IMR-90 (cell line): Measurements from ENCODE around the gene DHRSX. TPM values are rescaled to one million over a fixed set of nuclear protein-coding genes. Genes with fewer than 3 reads are reported as not detected.

Experiments
- ATAC-seq: fragments of 200-7000 bp; cut with Tn5 transposase; 2 replicates; pipeline ENCODE4 v1.9.1; 2020; ENCODE audit warnings: low read depth, mild to moderate bottlenecking, moderate library complexity
- BruUV-seq: library from RNA; stranded (reverse); fragments of 400-500 nt; replicated peaks from 2 replicates; lab custom pipeline; 2021; lab: Mats Ljungman, UMichigan
- CTCF ChIA-PET: fragments of 300-600 bp; formaldehyde crosslinking; extraction: SDS; loops from one replicate; lab custom pipeline; 2021; ENCODE audit warnings: antibody characterized with exemption; lab: Yijun Ruan, JAX
- POLR2A ChIA-PET: fragments of 300-600 bp; sonication (Branson Sonifier 250); formaldehyde crosslinking; loops from one replicate; lab custom pipeline; 2022; ENCODE audit warnings: antibody characterized with exemption; ENCODE audit not compliant: unreplicated experiment; lab: Charles Lee
- DNase-seq: peaks from one replicate; pipeline ENCODE4 v3.0.0; 2013
- H2AFZ ChIP-seq: replicated peaks from 2 replicates; pipeline ENCODE3; 2013; ENCODE audit warnings: low read length, mild to moderate bottlenecking; ENCODE audit not compliant: poor library complexity
- H2AK5ac ChIP-seq: 2 replicates; pipeline ENCODE4 v1.6.1; 2013; ENCODE audit warnings: low read depth, low read length, inconsistent platforms
- H2AK9ac ChIP-seq: replicated peaks from 2 replicates; pipeline ENCODE3; 2013; ENCODE audit warnings: mild to moderate bottlenecking, low read depth, low read length, moderate library complexity; ENCODE audit not compliant: poor library complexity
- H2BK120ac ChIP-seq: 2 replicates; pipeline ENCODE4 v1.6.1; 2013; ENCODE audit warnings: low read depth, low read length, inconsistent platforms
- H2BK15ac ChIP-seq: 3 replicates; pipeline ENCODE4 v1.6.1; 2013; ENCODE audit warnings: low read depth, low read length, inconsistent platforms
- H2BK20ac ChIP-seq: 2 replicates; pipeline ENCODE4 v1.6.1; 2013; ENCODE audit warnings: low read depth, mild to moderate bottlenecking, inconsistent platforms, low read length, moderate library complexity
- H2BK5ac ChIP-seq: 2 replicates; pipeline ENCODE4 v1.6.1; 2013; ENCODE audit warnings: mild to moderate bottlenecking, low read depth, low read length, inconsistent platforms; ENCODE audit not compliant: poor library complexity, severe bottlenecking
- H3K14ac ChIP-seq: replicated peaks from 2 replicates; pipeline ENCODE4 v1.6.1; 2013; ENCODE audit warnings: low read depth, low read length, inconsistent platforms
- H3K18ac ChIP-seq: 2 replicates; pipeline ENCODE4 v1.6.1; 2013; ENCODE audit warnings: low read depth, low read length, control low read depth
- H3K23ac ChIP-seq: 2 replicates; pipeline ENCODE4 v1.6.1; 2013; ENCODE audit warnings: low read depth, low read length, inconsistent platforms
- H3K27ac ChIP-seq: 2 replicates; pipeline ENCODE4 v1.5.1; 2013; ENCODE audit warnings: mild to moderate bottlenecking, control low read depth, low read length; ENCODE audit not compliant: insufficient read depth
- H3K27me3 ChIP-seq: 2 replicates; pipeline ENCODE4 v1.6.1; 2013; ENCODE audit warnings: low read length; ENCODE audit not compliant: control insufficient read depth, insufficient read depth
- H3K36me3 ChIP-seq: 2 replicates; pipeline ENCODE4 v1.6.1; 2013; ENCODE audit warnings: low read length, mixed read lengths; ENCODE audit not compliant: control insufficient read depth, insufficient read depth
- H3K4ac ChIP-seq: 2 replicates; pipeline ENCODE4 v1.6.1; 2013; ENCODE audit warnings: low read depth, low read length, inconsistent platforms
- H3K4me1 ChIP-seq: 2 replicates; pipeline ENCODE4 v1.6.1; 2013; ENCODE audit warnings: low read length, mixed read lengths; ENCODE audit not compliant: control insufficient read depth, insufficient read depth
- H3K4me2 ChIP-seq: 2 replicates; pipeline ENCODE4 v1.6.1; 2013; ENCODE audit warnings: low read depth, mild to moderate bottlenecking, control low read depth, low read length, moderate library complexity
- H3K4me3 ChIP-seq: 2 replicates; pipeline ENCODE4 v1.5.1; 2013; ENCODE audit warnings: low read depth, mild to moderate bottlenecking, control low read depth, low read length, moderate library complexity; ENCODE audit not compliant: insufficient read depth
- H3K56ac ChIP-seq: 2 replicates; pipeline ENCODE4 v1.6.1; 2013; ENCODE audit warnings: low read length, inconsistent platforms; ENCODE audit not compliant: insufficient read depth; ENCODE audit errors: extremely low read depth
- H3K79me1 ChIP-seq, 2 experiments: 2 replicates each; pipeline ENCODE4 v1.6.1; 2013; ENCODE audit warnings: low read length in 2 of 2, inconsistent platforms in 1 of 2, low read depth in 1 of 2
- H3K9ac ChIP-seq: 2 replicates; pipeline ENCODE4 v1.6.1; 2013; ENCODE audit warnings: low read depth, low read length, control low read depth
- H3K9me1 ChIP-seq: 2 replicates; pipeline ENCODE4 v1.6.1; 2013; ENCODE audit warnings: low read length, inconsistent platforms; ENCODE audit not compliant: insufficient read depth
- H3K9me3 ChIP-seq: 2 replicates; pipeline ENCODE4 v1.6.1; 2013; ENCODE audit warnings: low read length; ENCODE audit not compliant: control insufficient read depth, insufficient read depth
- H4K20me1 ChIP-seq: 2 replicates; pipeline ENCODE4 v1.6.1; 2013; ENCODE audit warnings: low read length, inconsistent platforms; ENCODE audit not compliant: insufficient read depth
- H4K5ac ChIP-seq: 2 replicates; pipeline ENCODE4 v1.6.1; 2013; ENCODE audit warnings: mild to moderate bottlenecking, low read depth, low read length, control low read depth
- H4K8ac ChIP-seq, 2 experiments: 2 replicates each; pipeline ENCODE4 v1.6.1; 2013; ENCODE audit warnings: low read depth in 2 of 2, low read length in 2 of 2, control low read depth in 1 of 2, inconsistent platforms in 1 of 2
- H4K91ac ChIP-seq: 2 replicates; pipeline ENCODE4 v1.6.1; 2013; ENCODE audit warnings: low read depth, low read length, inconsistent platforms; ENCODE audit not compliant: insufficient read depth
- BHLHE40 ChIP-seq: fragments of 150-350 bp; IDR thresholded peaks from 2 replicates; pipeline ENCODE4 v1.6.1; 2016; ENCODE audit warnings: mild to moderate bottlenecking, low read depth, low read length
- CEBPB ChIP-seq: IDR thresholded peaks from 2 replicates; pipeline ENCODE4 v1.6.1; 2012; ENCODE audit warnings: low read depth, low read length, improper control_type of control experiment
- CHD1 ChIP-seq: IDR thresholded peaks from 2 replicates; pipeline ENCODE4 v1.6.1; 2012; ENCODE audit warnings: low read depth, low read length, improper control_type of control experiment
- CTCF ChIP-seq: conservative IDR thresholded peaks from 2 replicates; pipeline ENCODE4 v1.5.1; 2012; ENCODE audit warnings: mild to moderate bottlenecking, low read depth, low read length, improper control_type of control experiment
- ELK1 ChIP-seq: fragments of 150-350 bp; IDR thresholded peaks from 2 replicates; pipeline ENCODE4 v1.6.1; 2016; ENCODE audit warnings: low read depth, mild to moderate bottlenecking, low read length, moderate library complexity, borderline replicate concordance
- FOS ChIP-seq: fragments of 150-350 bp; IDR thresholded peaks from 2 replicates; pipeline ENCODE4 v1.6.1; 2016; ENCODE audit warnings: low read depth, low read length
- MAFK ChIP-seq: IDR thresholded peaks from 2 replicates; pipeline ENCODE4 v1.6.1; 2012; ENCODE audit warnings: low read depth, low read length, improper control_type of control experiment
- MAZ ChIP-seq: IDR thresholded peaks from 2 replicates; pipeline ENCODE4 v1.6.1; 2012; ENCODE audit warnings: low read depth, mild to moderate bottlenecking, low read length, improper control_type of control experiment, moderate library complexity, borderline replicate concordance
- MXI1 ChIP-seq: IDR thresholded peaks from 2 replicates; pipeline ENCODE4 v1.6.1; 2012; ENCODE audit warnings: low read depth, mild to moderate bottlenecking, low read length, moderate library complexity, borderline replicate concordance
- NFE2L2 ChIP-seq: fragments of 150-350 bp; IDR thresholded peaks from 2 replicates; pipeline ENCODE4 v1.6.1; 2016; ENCODE audit warnings: low read depth, mild to moderate bottlenecking, low read length
- POLR2A ChIP-seq: IDR thresholded peaks from 2 replicates; pipeline ENCODE4 v1.6.1; 2012; ENCODE audit warnings: mild to moderate bottlenecking, low read depth, low read length
- RAD21 ChIP-seq: IDR thresholded peaks from 2 replicates; pipeline ENCODE4 v1.6.1; 2012; ENCODE audit warnings: low read length, improper control_type of control experiment
- RCOR1 ChIP-seq: IDR thresholded peaks from 2 replicates; pipeline ENCODE4 v1.6.1; 2012; ENCODE audit warnings: mild to moderate bottlenecking, low read length, improper control_type of control experiment; ENCODE audit not compliant: insufficient replicate concordance
- RFX5 ChIP-seq: IDR thresholded peaks from 2 replicates; pipeline ENCODE4 v1.8.0; 2012; ENCODE audit warnings: low read depth, mild to moderate bottlenecking, low read length, moderate library complexity
- SMC3 ChIP-seq: fragments of 150-350 bp; IDR thresholded peaks from 2 replicates; pipeline ENCODE4 v1.6.1; 2016; ENCODE audit warnings: low read depth, mild to moderate bottlenecking, antibody characterized with exemption, low read length, moderate library complexity
- USF2 ChIP-seq: fragments of 150-350 bp; IDR thresholded peaks from 2 replicates; pipeline ENCODE4 v1.6.1; 2017; ENCODE audit warnings: mild to moderate bottlenecking, antibody characterized with exemption, low read length, low read depth
- WGBS, 2 experiments: methylation state at CpG; one replicate each; pipeline versions ENCODE4 v1.1.5 to v1.1.7; 2013; ENCODE audit warnings: missing lambda C conversion rate in 2 of 2; ENCODE audit not compliant: insufficient read length in 1 of 2; ENCODE audit errors: extremely low coverage in 2 of 2; 5-methylcytosine and 5-hydroxymethylcytosine counted together
- dilution Hi-C: fragments of 300-500 bp; cut with HindIII; formaldehyde crosslinking; loops from one replicate; pipeline ENCODE4 v1.14.3; 2018; ENCODE audit warnings: low sequenced_read_pairs; ENCODE audit not compliant: unreplicated experiment
- in situ Hi-C: fragments of 300-500 bp; cut with MboI; formaldehyde crosslinking; loops from 3 replicates; pipeline ENCODE4 v1.14.3; 2019; ENCODE audit warnings: low sequenced_read_pairs, inconsistent platforms, mixed read lengths
- intact Hi-C: fragments of 100-400 bp; cut with micrococcal nuclease; formaldehyde crosslinking; loops from 2 replicates; pipeline ENCODE4 v1.10.0; 2022
- polyA plus RNA-seq, 3 experiments: library from polyadenylated mRNA; depleted of rRNA; stranded (reverse); fragments of >200 nt; gene quantifications; 2 replicates each; pipeline ENCODE4 v1.2.3, GENCODE V29; 2012; ENCODE audit warnings: low replicate concordance in 1 of 3
- total RNA-seq: library from RNA; depleted of rRNA; stranded (reverse); fragments of >200 nt; gene quantifications from 2 replicates; pipeline ENCODE4 v1.2.3, GENCODE V29; 2012

DHRSX gene
- total and polyA plus RNA-seq, 2 of the 4 experiments (the other 2 are of a cell fraction), result 26.2 to 38.0 TPM

GRCh38 chrX:2192584-2193272, 308.0 kb downstream of the DHRSX start:
- POLR2A ChIA-PET, result no interaction called here
- Histone ChIP-seq H2AK9ac (no peak overlapping the region), H3K14ac (no peak overlapping the region), H3K4me1 (no peaks in the 10 kb centered on the region), H2BK15ac (no peak overlapping the region), H3K4me2 (no peak overlapping the region), H4K8ac (no peak overlapping the region), H3K9me1 (no peaks in the 10 kb centered on the region), H3K23ac (no peak overlapping the region), H2BK5ac (no peak overlapping the region), H3K4ac (no peak overlapping the region), H4K91ac (no peak overlapping the region), H3K36me3 (no peaks in the 10 kb centered on the region), H3K56ac (no peak overlapping the region), H3K4me3 (no peak overlapping the region), H3K27ac (no peak overlapping the region), H2AFZ (no peak overlapping the region), H3K27me3 (no peaks in the 10 kb centered on the region), H2BK20ac (no peak overlapping the region), H4K20me1 (no peaks in the 10 kb centered on the region), H3K9me3 (peaks cover 7% of the 10 kb centered on the region), H4K5ac (no peak overlapping the region), H3K79me1 (no peaks in the 10 kb centered on the region), H2AK5ac (no peak overlapping the region), H3K18ac (no peak overlapping the region), H2BK120ac (no peak overlapping the region), H3K9ac (no peak overlapping the region)
- 56% methylated on average over 3 of the region's 12 CpGs; no CpG with 5 or more reads in 1 of the 2 experiments for WGBS, 2 experiments
- DNase-seq (no peak), ATAC-seq (no peak)
- intact Hi-C loops, result no loop called here
- no TSS peak for BruUV-seq
- in situ Hi-C loops, result no loop called here
- dilution Hi-C loops, result no loop called here
- CTCF ChIA-PET, result no interaction called here
- no peak for TF ChIP-seq RCOR1
- TF ChIP-seq NFE2L2, result no peak
- no peak for TF ChIP-seq CHD1
- TF ChIP-seq MAFK, result no peak
- TF ChIP-seq CEBPB, result no peak
- no peak for TF ChIP-seq RFX5
- TF ChIP-seq RAD21, result no peak
- no peak for TF ChIP-seq BHLHE40
- TF ChIP-seq MAZ, result no peak
- TF ChIP-seq MXI1, result no peak
- TF ChIP-seq SMC3, result no peak
- no peak for TF ChIP-seq USF2
- TF ChIP-seq POLR2A, result no peak
- no peak for TF ChIP-seq FOS
- no peak for TF ChIP-seq ELK1
- TF ChIP-seq CTCF, result no peak
